Breast epithelium (tissue), 4 donors: ENCODE data around the gene RMI1. TPM values are rescaled to one million over a fixed set of nuclear protein-coding genes. Genes with fewer than 3 reads are reported as not detected.
"Not testable (repeated sequence)": the region's sequence is repeated elsewhere in the genome, so short reads cannot be mapped to it uniquely, and the experiment has no call there.

Source experiments
- DNase-seq, 2 donors: peaks; one replicate each; pipeline ENCODE4 v3.0.0-alpha.2; 2019; ENCODE audit warnings: low spot score in 2 of 2
- H3K27ac ChIP-seq, 2 donors: fragments of 200-600 bp; sonication (generic) in 1 of 2; one replicate each; pipeline ENCODE4 v1.5.1; 2016 to 2019; ENCODE audit warnings: mild to moderate bottlenecking in 1 of 2
- H3K27me3 ChIP-seq, 2 donors: fragments of 200-600 bp; sonication (generic) in 1 of 2; one replicate each; pipeline versions ENCODE4 v1.5.1 to v1.6.0; 2017 to 2019; ENCODE audit warnings: control low read depth in 1 of 2, mild to moderate bottlenecking in 1 of 2
- H3K36me3 ChIP-seq: fragments of 200-600 bp; one replicate; pipeline ENCODE4 v1.5.1; 2019
- H3K4me1 ChIP-seq, 2 donors: fragments of 200-600 bp; sonication (generic); one replicate each; pipeline ENCODE4 v1.5.1; 2016 to 2019; ENCODE audit warnings: control low read depth in 1 of 2
- H3K4me3 ChIP-seq, 3 donors: fragments of 200-600 bp; sonication (generic); 1 replicate in 2 of 3; 2 replicates in 1 of 3; pipeline ENCODE4 v1.5.1; 2016 to 2019; ENCODE audit warnings: mild to moderate bottlenecking in 3 of 3, moderate library complexity in 2 of 3
- H3K9me3 ChIP-seq, 2 donors: fragments of 200-600 bp; sonication (generic) in 1 of 2; one replicate each; pipeline ENCODE4 v1.5.1; 2016 to 2019; ENCODE audit warnings: control low read depth in 1 of 2
- CTCF ChIP-seq, 3 donors: fragments of 450-650 bp; IDR thresholded peaks; one replicate each; pipeline ENCODE4 v1.5.1; 2016 to 2017; ENCODE audit warnings: antibody characterized with exemption in 3 of 3, mild to moderate bottlenecking in 3 of 3, moderate library complexity in 3 of 3
- POLR2A ChIP-seq: fragments of 450-650 bp; IDR thresholded peaks from one replicate; pipeline ENCODE4 v1.6.1; 2016; ENCODE audit warnings: antibody characterized with exemption, mild to moderate bottlenecking, moderate library complexity
- POLR2AphosphoS5 ChIP-seq, 3 donors: sonication (generic); formaldehyde crosslinking; IDR thresholded peaks; one replicate each; pipeline ENCODE4 v1.6.1; 2017; ENCODE audit warnings: antibody characterized with exemption in 3 of 3
- intact Hi-C: fragments of 100-400 bp; cut with DNase I; formaldehyde crosslinking; loops from one replicate; pipeline ENCODE4 v1.15.1; 2023; ENCODE audit warnings: low total_unique reads
- total RNA-seq, 3 donors: library from RNA; depleted of rRNA; stranded (reverse); fragments of >200 nt; gene quantifications; one replicate each; pipeline ENCODE4 v1.1.0, GENCODE V29; 2016

Gene RMI1
- total RNA-seq, 3 donors from 2014 or later, result 3.7 to 6.2 (median 6.1) TPM

- DNase-seq, result no peak
- Histone ChIP-seq H3K4me1 (no peaks in the 10 kb centered on the region), H3K9me3 (no peaks in the 10 kb centered on the region), H3K27me3 (no peaks in the 10 kb centered on the region), H3K4me3 (no peak overlapping the region), H3K27ac (no peak overlapping the region), H3K36me3 (no peaks in the 10 kb centered on the region)
- TF ChIP-seq POLR2A (no peak), POLR2AphosphoS5 (IDR thresholded peaks at IDR 0.05) (no peak), CTCF (IDR thresholded peaks at IDR 0.05) (no peak)
- intact Hi-C loops, result loop anchor here (5.0 kb wide), 1 partner anchor 35 kb away; no protein-coding TSS in a partner anchor
Measured at GRCh38 chr9:84007662-84008061, 27.1 kb downstream of the RMI1 start.

GRCh38 chr9:84024041-84024575 is 43.5 kb downstream of the RMI1 start:
- no peak overlapping the region for H3K4me3 ChIP-seq
- H3K27ac ChIP-seq, result no peak overlapping the region
- H3K4me1 ChIP-seq, result no peaks in the 10 kb centered on the region
- TF ChIP-seq POLR2AphosphoS5 (IDR thresholded peaks at IDR 0.05) (no peak), POLR2A (no peak), CTCF (IDR thresholded peaks at IDR 0.05) (no peak)
- no peaks in the 10 kb centered on the region for H3K36me3 ChIP-seq
- H3K27me3 ChIP-seq, result no peaks in the 10 kb centered on the region
- no peak for DNase-seq
- no peaks in the 10 kb centered on the region for H3K9me3 ChIP-seq
- intact Hi-C loops, result no loop called here

GRCh38 chr9:84027201-84027600 is 46.6 kb downstream of the RMI1 start:
- Histone ChIP-seq H3K9me3 (no peaks in the 10 kb centered on the region), H3K4me1 (no peaks in the 10 kb centered on the region), H3K4me3 (no peak overlapping the region), H3K36me3 (no peaks in the 10 kb centered on the region), H3K27me3 (no peaks in the 10 kb centered on the region), H3K27ac (no peak overlapping the region)
- no peak for DNase-seq
- intact Hi-C loops, result no loop called here
- TF ChIP-seq POLR2AphosphoS5 (IDR thresholded peaks at IDR 0.05) (no peak), POLR2A (no peak), CTCF (IDR thresholded peaks at IDR 0.05) (no peak)

- no peak for DNase-seq
- Histone ChIP-seq H3K4me1 (no peaks in the 10 kb centered on the region), H3K27ac (no peak overlapping the region)
Measured at GRCh38 chr9:84031534-84031933, 50.9 kb downstream of the RMI1 start.

GRCh38 chr9:84041857-84042256 is 61.3 kb downstream of the RMI1 start:
- H3K27ac ChIP-seq, DNase-seq, H3K36me3 ChIP-seq, H3K4me3 ChIP-seq, H3K4me1 ChIP-seq, H3K27me3 ChIP-seq: not testable (repeated sequence)
- H3K9me3 ChIP-seq, result peaks cover 0 to 20% of the 10 kb centered on the region in 2 donors
- intact Hi-C loops, result loop anchor here (5.0 kb wide), 2 partner anchors 35 to 315 kb away; no protein-coding TSS in a partner anchor

More at GRCh38 chr9:84031534-84031933, 50.9 kb downstream of the RMI1 start:
- no peaks in the 10 kb centered on the region for H3K9me3 ChIP-seq
- H3K27me3 ChIP-seq, result no peaks in the 10 kb centered on the region
- H3K36me3 ChIP-seq, result no peaks in the 10 kb centered on the region
- H3K4me3 ChIP-seq, result no peak overlapping the region
- no peak for TF ChIP-seq CTCF (IDR thresholded peaks at IDR 0.05)
- no peak for TF ChIP-seq POLR2AphosphoS5 (IDR thresholded peaks at IDR 0.05)
- no peak for TF ChIP-seq POLR2A
- intact Hi-C loops, result no loop called here
